HG02763 (cell line): ENCODE results near the gene KIRREL2.
"Not testable (repeated sequence)": the region's sequence is repeated elsewhere in the genome, so short reads cannot be mapped to it uniquely, and the experiment has no call there.

Experiments
- ATAC-seq: cut with Tn5 transposase; IDR thresholded peaks from one replicate; pipeline ENCODE4 v1.9.1; 2021; ENCODE audit warnings: mild to moderate bottlenecking, moderate library complexity; ENCODE audit not compliant: unreplicated experiment

Gene KIRREL2

DNA sequence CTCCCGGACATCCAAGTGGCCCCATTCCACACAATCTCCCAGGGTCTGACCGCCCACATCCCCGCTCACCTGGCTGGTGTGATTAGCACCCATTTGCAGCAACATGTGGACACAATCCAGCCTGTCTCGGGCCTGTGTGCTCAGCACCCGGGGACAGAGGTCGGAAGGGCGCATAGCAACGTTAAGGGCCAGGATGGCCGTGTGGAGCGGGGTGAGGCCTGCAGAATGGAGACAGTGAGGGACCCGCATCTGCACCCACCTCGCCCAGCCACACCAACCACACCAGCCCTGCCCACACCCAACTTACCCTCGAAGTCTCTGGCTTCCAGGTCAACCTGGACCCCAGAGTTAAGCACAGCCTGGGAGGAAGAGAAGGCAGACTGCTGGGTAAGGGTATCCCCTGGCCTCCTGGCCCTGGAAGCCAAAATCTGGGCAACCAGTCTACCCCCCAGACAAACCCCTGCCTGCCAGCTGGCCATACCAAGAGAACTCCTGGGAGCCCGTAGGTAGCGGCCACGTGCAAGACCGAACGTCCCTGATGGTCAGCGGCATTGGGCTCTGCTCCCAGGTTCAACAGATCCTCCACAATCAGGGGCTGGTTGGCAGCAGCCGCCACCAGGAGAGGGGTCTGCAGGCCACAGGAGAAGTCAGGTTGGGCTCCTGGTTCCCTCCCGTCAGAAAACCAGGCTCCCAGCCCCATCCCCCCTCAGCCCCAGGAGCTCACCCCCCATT, 39.4 kb downstream of the KIRREL2 start:
- ATAC-seq: no peak

DNA sequence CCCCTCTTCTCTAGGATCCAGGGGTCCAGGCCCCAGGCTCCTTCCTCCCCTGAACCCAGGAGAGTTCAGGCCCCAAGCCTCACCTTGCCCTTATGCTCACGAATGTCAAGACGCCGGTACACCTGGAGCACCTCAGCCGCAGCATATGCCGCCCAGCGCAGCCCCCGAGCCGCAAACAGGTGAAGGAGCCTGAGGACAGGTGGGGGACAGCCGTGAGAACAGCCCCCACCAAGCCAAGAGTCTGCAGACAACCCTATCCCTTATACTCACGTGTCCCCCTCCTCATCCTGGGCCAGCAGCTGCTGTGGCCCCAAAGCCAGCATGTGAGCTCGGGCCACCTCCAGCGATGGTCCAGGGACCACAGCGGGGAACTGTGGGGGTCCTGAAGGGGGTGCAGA, 39.9 kb downstream of the KIRREL2 start:
- no peak for ATAC-seq

DNA sequence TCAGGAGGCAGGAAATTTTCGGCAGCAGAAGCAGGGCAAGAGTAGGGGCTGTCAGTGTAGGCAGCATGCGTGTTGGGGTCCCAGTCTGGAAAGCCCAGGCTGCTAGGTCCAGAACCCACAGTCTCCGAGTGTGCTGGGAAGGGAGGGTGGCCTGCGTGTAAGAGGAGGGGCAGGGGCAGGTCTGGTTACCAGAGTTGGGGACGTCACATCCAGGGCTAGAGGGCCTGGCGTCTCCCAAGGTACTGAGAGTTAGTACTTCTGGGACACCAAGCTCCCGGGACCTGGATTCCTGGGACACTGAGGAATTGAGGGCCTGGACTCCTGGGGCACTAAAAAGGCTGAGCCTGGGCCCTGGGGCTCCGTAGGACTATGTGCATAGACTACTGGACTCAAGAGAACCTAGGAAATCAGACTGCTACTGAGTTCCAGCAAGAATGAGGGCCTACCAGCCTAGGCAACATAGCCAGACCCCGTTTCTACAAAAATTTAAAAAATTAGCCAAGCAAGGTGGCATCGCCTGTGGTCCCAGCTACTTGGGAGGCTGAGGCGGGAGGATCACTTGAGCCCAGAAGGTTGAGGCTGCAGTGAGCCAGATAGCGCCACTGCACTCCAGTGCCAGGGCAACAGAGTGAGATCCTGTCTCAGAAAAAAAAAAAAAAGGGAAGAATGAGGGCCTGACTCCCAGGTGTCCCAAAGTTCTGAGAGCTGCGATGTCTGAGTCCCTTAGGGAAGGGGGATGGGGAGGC, 41.2 kb downstream of the KIRREL2 start:
- ATAC-seq: no peak

DNA sequence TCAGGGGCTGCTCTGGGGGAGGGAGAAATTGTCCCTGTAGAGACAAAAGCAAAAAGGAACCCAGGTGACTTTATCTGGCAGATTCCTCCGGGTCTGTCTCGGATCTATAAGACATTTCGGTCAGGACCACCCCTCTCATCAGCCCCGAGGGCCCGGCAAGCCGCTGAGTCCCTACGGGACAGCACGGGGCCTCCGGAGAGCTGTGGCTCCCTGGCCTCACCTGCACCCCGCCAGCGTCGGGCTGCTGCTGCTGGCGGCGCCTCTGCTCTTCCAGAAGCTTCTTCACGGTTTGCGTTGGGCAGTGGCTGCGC, 41.7 kb downstream of the KIRREL2 start:
- no peak for ATAC-seq

DNA sequence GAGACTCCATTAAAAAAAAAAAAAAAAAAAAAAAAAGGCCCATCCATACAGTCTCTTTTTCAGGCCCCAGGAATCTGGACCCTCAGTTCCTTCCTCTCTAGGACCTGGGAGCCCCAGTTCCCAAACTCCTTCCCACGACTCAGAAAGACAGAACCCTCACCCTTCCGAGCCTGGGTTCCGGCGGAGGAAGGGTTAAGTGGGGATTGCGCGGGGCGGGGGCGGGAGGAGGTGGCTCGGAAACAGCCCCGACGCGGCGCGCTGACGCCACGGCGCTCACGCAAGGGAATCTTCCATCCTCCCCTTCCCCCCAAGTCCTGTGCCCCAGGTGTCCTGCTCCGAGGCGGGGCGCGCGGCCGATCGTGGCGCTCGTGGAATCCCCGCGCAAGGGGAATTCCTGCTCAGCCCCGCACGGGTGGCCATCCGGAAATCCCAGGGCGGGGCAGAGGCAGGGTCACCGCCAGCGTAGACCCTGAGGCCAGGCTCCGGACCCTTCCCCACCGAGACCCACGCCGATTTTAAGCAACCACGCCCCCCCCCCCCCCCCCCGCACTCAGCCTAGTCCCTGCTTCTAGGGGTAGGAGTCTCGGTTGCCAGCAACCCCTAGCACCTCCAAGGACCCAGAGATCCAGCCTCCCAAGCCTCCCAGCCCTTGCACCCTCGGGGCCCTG, 43.0 kb downstream of the KIRREL2 start:
- ATAC-seq: peak; percentile 45

DNA sequence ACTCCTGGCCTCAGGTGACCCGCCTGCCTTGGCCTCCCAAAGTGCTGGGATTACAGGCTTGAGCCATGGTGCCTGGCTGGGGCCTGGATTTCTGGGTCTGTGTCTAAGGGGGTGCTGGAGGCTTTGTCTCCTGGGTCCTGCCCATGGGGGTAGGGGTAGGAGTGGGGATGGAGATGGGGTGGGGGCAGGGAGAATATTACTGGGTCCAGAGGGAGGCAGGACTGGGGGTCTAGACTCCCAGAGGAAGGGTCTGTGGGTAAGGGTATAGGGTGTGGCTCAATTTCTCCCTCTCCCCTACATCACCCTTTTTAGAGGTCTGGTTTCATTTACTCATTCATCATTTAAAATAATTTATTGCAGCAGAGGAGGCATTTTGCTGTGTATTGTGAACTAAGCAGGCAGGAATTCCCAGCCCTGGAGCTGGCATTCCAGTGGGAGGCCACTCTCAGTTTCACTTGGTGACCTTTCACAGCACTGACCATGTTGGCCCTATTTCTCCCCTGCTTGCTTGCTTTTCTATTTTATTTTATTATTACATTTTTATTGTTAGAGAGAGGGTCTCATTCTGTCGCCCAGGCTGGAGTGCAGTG, 44.4 kb downstream of the KIRREL2 start:
- ATAC-seq: no peak

DNA sequence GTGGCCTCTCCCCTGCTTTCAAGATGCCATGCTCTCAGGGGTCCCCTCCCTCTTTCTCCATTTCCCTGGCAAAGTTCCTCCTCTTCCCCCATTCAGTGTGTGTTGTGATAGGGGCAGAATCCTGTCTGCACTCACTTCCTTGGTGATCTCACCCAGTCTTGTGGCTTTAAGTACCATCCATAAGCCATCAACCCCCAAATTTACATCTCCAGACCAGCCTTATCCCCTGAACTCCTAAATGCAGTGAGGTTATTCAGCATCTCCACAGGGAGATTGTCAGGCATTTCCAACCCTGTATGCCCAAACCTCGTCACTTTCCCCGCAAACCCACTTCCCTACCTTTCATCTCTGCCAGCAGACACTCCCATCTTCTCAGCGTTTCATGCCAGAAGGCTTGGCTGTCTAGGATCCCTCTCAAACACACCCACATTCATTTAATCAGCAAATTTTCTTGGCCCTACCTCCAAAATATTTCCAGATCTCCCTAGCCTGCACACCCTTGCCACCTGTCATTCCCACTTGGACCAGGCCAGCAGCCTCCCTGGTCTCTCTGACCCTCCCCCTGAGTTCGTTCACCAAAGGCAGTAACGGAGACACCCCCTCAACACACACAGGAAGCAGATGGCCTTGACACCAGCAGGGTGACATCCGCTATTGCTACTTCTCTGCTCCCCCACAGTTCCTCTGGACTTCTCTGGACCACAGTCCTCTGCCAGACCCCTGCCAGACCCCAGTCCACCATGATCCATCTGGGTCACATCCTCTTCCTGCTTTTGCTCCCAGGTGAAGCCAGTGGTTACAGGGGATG, 45.3 kb downstream of the KIRREL2 start, which contains the start of gene HCST:
Gene HCST, plus strand, starts transcription at position 676 of the 808 bp plus-strand sequence. Its CDS starts 65 bp downstream, at position 741.
- ATAC-seq: no peak

DNA sequence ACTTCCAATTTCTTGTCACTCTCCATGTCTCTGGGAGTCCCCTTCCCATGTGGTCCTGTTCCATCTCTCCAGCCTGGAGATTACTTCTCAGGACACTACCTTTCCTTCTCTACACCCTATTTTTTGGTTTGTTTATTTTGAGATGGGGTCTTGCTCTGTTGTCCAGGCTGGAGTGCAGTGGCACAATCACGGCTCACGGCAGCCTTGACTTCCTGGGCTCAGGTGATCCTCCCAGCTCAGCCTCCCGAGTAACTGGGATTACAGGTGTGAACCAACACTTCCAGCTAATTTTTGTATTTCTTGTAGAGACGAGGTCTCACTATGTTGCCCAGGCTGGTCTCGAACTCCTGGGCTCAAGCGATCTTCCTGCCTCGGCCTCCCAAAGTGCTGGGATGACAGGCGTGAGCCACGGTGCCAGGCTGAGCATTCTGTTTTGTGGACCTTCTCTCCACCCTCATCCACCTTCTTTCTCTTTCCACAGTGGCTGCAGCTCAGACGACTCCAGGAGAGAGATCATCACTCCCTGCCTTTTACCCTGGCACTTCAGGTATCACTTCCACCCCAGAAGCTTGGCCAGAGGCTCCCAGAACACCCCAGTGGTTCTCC, 46.3 kb downstream of the KIRREL2 start:
- ATAC-seq: no peak

DNA sequence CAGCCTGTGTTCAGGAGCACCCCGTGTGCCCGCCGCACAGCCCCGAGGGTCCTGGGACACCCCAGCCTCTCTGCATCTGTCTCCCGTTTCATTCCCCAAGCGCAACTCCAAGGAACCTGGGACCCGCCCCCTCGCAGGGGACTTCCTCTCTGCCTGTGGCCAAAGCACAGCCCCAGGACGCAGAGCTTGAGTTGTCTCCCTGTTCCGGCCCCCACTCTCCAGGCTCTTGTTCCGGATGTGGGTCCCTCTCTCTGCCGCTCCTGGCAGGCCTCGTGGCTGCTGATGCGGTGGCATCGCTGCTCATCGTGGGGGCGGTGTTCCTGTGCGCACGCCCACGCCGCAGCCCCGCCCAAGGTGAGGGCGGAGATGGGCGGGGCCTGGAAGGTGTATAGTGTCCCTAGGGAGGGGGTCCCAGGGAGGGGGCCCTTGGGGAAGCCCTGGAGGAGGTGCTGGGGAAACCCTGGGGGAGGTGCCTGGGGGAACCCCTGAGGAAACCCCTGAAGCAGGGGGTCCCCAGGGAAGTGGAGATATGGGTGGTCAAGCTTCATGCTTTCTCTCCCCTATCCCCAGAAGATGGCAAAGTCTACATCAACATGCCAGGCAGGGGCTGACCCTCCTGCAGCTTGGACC, 47.0 kb downstream of the KIRREL2 start:
- ATAC-seq: peak; percentile 42

DNA sequence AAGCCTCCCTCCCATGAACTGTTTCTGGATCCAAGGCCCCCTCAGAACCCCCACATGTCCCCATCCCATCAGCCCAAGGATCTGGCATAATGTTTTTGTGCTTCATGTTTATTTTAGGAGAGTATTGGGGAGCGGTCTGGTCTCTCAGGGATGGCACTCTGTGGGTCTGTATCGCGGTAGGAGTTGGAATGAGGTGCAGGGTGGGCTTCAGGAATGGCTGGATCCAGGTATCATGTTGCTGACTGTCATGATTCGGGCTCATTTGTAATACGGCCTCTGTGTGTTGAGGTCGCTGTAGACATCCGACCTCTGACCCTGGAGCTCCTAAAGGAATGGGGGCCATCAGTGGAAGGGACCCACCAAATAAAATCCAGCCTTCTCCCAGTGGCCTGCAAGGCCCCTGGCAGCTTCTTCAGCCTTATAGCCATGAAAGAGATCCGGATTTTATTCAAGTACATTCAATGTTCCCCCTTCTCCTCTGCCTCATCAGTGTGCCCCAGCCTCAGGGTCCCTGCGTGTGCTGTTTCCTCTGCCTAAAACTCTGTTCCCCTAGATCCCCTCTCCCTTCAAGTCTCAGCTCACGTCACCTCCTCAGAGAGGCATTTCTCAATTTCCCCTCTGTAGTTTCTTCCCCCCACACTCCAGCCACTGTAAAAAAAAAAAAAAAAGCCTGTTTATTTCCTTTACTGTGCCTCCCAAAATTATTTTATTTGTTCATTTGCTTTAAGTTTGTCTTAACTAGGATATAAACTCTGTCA, 47.8 kb downstream of the KIRREL2 start:
- ATAC-seq: no peak

DNA sequence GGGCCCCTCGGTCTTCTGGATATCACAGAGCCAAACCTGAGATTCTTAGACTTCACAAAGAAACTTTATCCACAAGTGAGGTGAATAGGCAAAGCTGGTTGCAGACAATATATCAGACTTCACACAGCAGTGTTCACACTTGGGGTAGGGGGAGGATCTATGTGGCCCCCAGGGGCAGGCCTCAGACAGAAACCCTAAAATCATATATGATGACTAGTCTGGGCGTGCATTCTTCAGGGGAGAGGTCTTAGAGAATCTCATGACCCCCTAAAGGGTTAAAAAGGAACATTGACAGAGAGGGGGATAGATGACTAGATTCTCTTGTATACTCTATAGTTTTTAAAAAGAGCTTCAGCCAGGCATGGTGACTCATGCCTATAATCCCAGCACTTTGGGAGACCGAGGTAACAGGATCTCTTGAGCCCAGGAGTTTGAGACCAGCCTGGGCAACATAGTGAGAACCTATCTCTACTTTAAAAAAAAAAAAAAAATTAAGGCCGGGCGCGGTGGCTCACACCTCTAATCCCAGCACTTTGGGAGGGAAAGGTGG, 48.5 kb downstream of the KIRREL2 start:
- no peak for ATAC-seq

DNA sequence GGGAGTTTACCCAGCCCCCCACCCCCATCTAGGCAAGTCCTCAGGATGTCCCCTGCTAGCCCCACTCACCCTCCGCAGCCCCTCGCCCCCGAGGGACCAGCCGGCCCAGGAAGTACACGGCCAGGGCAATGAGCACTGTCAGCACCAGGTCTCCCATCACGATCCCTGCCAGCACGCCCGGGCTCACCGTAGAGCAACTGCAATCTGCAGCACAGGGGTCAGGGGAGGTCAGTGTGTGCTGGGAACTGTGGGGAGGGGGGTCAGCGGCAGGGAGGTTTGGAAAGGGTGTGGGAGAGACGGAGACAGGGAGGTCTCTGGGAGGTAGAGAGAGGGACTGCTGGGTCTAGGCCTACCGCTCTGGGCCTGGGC, 50.6 kb downstream of the KIRREL2 start:
- ATAC-seq: no peak

DNA sequence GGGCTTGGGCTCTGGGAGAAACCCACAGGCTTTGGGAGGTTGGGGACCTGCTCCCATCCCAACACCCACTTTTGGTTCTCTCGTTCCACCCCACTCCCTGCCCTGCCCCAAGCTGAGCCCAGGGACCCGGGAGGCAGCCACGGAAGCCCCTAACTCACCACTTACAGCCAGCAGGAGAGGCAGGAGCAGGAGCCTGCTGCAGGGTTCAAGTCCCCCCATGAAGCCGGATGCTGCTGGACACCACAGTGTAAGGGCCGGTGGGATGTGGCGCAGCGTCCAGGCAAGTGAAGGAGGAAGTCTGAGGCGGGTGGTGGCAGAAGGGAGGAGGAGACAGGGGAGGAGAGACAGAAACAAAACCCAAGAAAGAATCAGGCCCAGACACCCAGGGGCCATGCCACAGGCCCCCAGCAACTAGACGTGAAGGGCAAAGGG, 51.3 kb downstream of the KIRREL2 start, which contains the start of gene TYROBP:
Gene TYROBP, minus strand, starts transcription at position 286 of the 432 bp plus-strand sequence. Its CDS starts 67 bp downstream, at position 219.
- no peak for ATAC-seq

DNA sequence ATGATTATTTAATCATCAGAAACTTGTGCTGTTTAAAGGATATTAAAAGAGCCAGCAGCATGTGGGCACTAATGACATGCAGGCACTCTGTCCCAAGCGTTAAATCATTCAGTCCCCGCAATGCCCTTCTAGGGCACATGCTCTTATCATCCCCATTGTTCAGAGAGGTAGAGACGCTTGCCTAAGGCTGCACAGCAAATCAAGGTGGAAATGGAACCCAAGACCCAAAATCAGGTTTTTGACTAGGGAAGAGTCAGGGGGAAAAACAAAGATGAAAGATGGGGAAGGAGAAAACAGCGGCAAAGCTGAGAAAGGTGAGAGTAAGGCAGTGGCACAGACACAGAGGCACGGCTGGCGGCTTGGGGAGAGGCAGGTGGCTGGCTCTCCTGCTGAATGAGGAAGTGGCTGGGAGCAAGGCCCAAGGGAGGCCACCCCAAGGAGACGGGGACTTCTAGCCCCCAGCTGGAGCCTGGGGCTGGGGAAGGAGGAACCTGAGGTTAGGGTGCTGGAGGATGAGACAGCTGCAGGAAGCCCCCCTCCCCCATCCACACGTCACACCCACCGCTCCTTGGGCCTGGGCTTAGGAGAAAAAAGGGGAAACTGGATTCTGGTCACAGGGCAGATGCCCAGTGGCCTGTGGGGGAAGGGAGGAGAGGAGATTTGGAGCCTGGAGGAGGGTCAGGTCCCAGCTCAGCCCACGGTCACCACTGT, 52.4 kb downstream of the KIRREL2 start:
- ATAC-seq: peak; percentile 41

DNA sequence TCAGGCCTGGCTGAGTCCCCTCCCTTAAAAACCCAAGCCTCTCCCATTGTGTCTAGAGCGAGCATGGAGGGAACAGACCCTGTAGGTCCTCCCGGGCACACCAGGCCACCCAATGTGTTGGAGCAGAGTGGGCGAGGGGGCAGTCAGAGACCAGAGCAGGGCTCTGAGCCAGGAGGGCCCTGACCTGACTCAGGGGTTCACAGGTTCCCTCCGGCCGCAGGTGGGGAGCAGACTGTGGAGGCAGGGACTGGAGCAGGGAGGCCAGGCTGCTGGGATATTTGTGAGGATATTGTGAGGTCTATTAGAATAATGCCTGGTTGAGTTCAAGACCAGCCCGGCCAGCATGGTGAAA, 52.9 kb downstream of the KIRREL2 start:
- no peak for ATAC-seq

DNA sequence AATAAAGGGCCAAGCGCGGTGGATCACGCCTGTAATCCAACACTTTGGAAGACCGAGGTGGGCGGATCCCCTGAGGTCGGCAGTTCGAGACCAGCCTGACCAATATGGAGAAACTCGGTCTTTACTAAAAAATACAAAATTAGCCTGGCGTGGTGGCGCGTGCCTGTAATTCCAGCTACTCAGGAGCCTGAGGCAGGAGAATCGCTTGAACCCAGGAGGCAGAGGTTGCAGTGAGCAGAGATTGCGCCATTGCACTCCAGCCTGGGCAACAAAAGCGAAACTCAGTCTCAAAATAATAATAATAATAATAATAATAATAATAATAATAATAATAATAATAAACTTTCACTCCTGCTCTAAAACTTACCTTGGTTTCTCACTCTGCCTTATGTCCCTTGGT, 53.6 kb downstream of the KIRREL2 start:
- ATAC-seq: not testable (repeated sequence)

DNA sequence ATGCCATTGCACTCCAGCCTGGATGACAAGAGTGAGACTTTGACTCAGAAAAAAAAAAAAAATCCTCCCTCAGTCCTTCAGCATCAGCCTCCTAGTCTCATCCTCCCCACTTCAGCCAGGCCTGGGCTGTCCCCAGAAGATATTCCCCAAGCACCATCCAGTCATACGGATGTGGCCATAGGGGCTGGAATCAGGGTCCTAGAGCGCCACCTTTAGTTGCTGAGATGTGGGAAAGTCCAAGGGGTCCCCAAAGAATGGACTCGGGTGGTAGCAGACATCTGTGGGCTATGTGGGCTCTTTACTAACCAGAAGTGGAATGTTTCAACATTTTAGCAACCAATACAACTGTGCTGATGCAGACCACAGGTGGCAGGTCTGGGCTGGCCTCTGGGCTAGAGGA, 54.5 kb downstream of the KIRREL2 start:
- no peak for ATAC-seq

DNA sequence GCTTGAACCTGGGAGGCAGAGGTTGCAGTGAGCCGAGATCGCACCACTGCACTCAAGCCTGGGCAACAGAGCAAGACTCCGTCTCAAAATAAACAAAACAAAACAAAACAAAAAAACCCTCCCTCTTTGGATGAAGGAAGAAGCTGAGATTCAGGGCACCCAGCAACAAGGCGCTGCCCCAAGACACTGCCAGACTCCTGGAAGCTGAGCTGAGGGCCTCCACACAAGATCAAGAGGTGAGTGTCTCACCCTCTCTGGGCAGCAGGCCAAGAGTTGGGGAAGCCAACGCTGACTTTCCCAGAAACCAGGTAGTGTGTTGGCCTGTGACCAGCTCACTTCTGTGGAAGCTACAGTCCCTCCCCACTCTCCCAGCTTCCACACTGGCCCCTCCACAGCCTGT, 55.1 kb downstream of the KIRREL2 start:
- ATAC-seq: no peak
